PC-3 (cell line): Measurements from ENCODE around the gene IL17RA. TPM values are rescaled to one million over a fixed set of nuclear protein-coding genes. Genes with fewer than 3 reads are reported as not detected.

Experiments
- ATAC-seq: fragments of 200-7000 bp; cut with Tn5 transposase; 2 replicates; pipeline ENCODE4 v1.9.1; 2020; ENCODE audit warnings: mild to moderate bottlenecking, moderate library complexity
- BruUV-seq: library from RNA; stranded (reverse); fragments of 400-500 nt; replicated peaks from 2 replicates; lab custom pipeline; 2021; lab: Mats Ljungman, UMichigan
- CTCF ChIA-PET: fragments of 300-600 bp; sonication (Branson Sonifier 250); formaldehyde crosslinking; loops from one replicate; lab custom pipeline; 2022; ENCODE audit warnings: antibody characterized with exemption; lab: Charles Lee
- POLR2A ChIA-PET: fragments of 300-600 bp; sonication (Branson Sonifier 250); formaldehyde crosslinking; loops from one replicate; lab custom pipeline; 2022; ENCODE audit warnings: antibody characterized with exemption; ENCODE audit not compliant: unreplicated experiment; lab: Charles Lee
- DNase-seq: peaks from one replicate; pipeline ENCODE4 v3.0.0-alpha.2; 2015
- H2AFZ ChIP-seq: fragments of 300-600 bp; sonication (generic); 2 replicates; pipeline ENCODE4 v1.6.0; 2016; ENCODE audit warnings: antibody characterized with exemption, low read length
- H3F3A ChIP-seq: fragments of 300-600 bp; sonication (generic); one replicate; pipeline ENCODE4 v1.6.0; 2017; ENCODE audit warnings: antibody characterized with exemption, low read length, control low read depth, mild to moderate bottlenecking; ENCODE audit not compliant: unreplicated experiment
- H3K27ac ChIP-seq: fragments of 300-600 bp; sonication (generic); 2 replicates; pipeline ENCODE4 v1.5.1; 2016; ENCODE audit warnings: mild to moderate bottlenecking, low read length
- H3K27me3 ChIP-seq: fragments of 300-600 bp; sonication (generic); 2 replicates; pipeline ENCODE4 v1.6.1; 2016; ENCODE audit warnings: low read length, mixed read lengths
- H3K36me3 ChIP-seq: fragments of 300-600 bp; sonication (generic); 2 replicates; pipeline ENCODE4 v1.6.1; 2016; ENCODE audit warnings: low read depth, mixed run types, low read length, mixed read lengths
- H3K4me1 ChIP-seq: fragments of 300-600 bp; sonication (generic); 2 replicates; pipeline ENCODE4 v1.5.1; 2016; ENCODE audit warnings: low read length; ENCODE audit not compliant: insufficient read depth
- H3K4me2 ChIP-seq: fragments of 300-600 bp; sonication (generic); 2 replicates; pipeline ENCODE4 v1.6.0; 2016; ENCODE audit warnings: low read length
- H3K4me3 ChIP-seq: fragments of 300-600 bp; sonication (generic); 2 replicates; pipeline ENCODE4 v1.5.1; 2016; ENCODE audit warnings: mild to moderate bottlenecking, low read length, mixed read lengths
- H3K79me2 ChIP-seq: fragments of 300-600 bp; sonication (generic); 2 replicates; pipeline ENCODE4 v1.6.1; 2017; ENCODE audit warnings: low read length, mixed read lengths
- H3K9ac ChIP-seq: fragments of 300-600 bp; sonication (generic); 2 replicates; pipeline ENCODE4 v1.6.0; 2016; ENCODE audit warnings: mild to moderate bottlenecking, low read length
- H3K9me2 ChIP-seq: fragments of 300-600 bp; sonication (generic); replicated peaks from 2 replicates; pipeline ENCODE4 v1.6.1; 2016; ENCODE audit warnings: mixed run types, low read length, mixed read lengths
- H3K9me3 ChIP-seq: fragments of 300-600 bp; sonication (generic); 2 replicates; pipeline ENCODE4 v1.6.1; 2016; ENCODE audit warnings: low read length, mixed read lengths
- H4K20me1 ChIP-seq: fragments of 300-600 bp; sonication (generic); 2 replicates; pipeline ENCODE4 v1.6.1; 2016; ENCODE audit warnings: low read length, mixed read lengths
- CTCF ChIP-seq: fragments of 300-600 bp; sonication (generic); conservative IDR thresholded peaks from 2 replicates; pipeline ENCODE4 v1.5.1; 2017; ENCODE audit warnings: antibody characterized with exemption, low read depth, mild to moderate bottlenecking, low read length
- EZH2 ChIP-seq: fragments of 300-600 bp; sonication (generic); IDR thresholded peaks from one replicate; pipeline ENCODE4 v1.6.1; 2017; ENCODE audit warnings: antibody characterized with exemption, mild to moderate bottlenecking, low read length; ENCODE audit not compliant: unreplicated experiment
- EZH2phosphoT487 ChIP-seq: fragments of 300-600 bp; sonication (generic); IDR thresholded peaks from 2 replicates; pipeline ENCODE4 v1.6.1; 2018; ENCODE audit warnings: mild to moderate bottlenecking, antibody characterized with exemption, low read length, borderline replicate concordance
- intact Hi-C: fragments of 100-400 bp; cut with micrococcal nuclease; formaldehyde crosslinking; loops from 2 replicates; pipeline ENCODE4 v1.9.0; 2023
- total RNA-seq: library from RNA; depleted of rRNA; stranded (reverse); fragments of >200 nt; gene quantifications from 2 replicates; pipeline ENCODE4 v1.2.3, GENCODE V29; 2014

Gene IL17RA
- total RNA-seq, 1 experiment from 2014 or later = 5.9 TPM

- DNase-seq = no peak
- H3K9me3 ChIP-seq = no peaks in the 10 kb centered on the region
- H3K4me1 ChIP-seq = peaks cover 6% of the 10 kb centered on the region
- intact Hi-C loops = no loop called here
- CTCF ChIA-PET = no interaction called here
- H3K79me2 ChIP-seq = no peaks in the 10 kb centered on the region
- no peak overlapping the region for H3K4me2 ChIP-seq
- BruUV-seq = no TSS peak
- no peak overlapping the region for H3K27ac ChIP-seq
- no peak overlapping the region for H3K9ac ChIP-seq
- POLR2A ChIA-PET = interaction anchor here (0.6 kb wide), 1 partner anchor 23 kb away, joined by 3 read pairs; no protein-coding TSS in a partner anchor
- H3K27me3 ChIP-seq = no peaks in the 10 kb centered on the region
- TF ChIP-seq EZH2 (no peak), EZH2phosphoT487 (no peak), CTCF (no peak)
- H3F3A ChIP-seq = no peaks in the 10 kb centered on the region
- no peaks in the 10 kb centered on the region for H3K36me3 ChIP-seq
- ATAC-seq = no peak
- no peaks in the 10 kb centered on the region for H3K9me2 ChIP-seq
- H3K4me3 ChIP-seq = no peak overlapping the region
- H4K20me1 ChIP-seq = no peaks in the 10 kb centered on the region
- H2AFZ ChIP-seq = no peak overlapping the region
These were observed 32.6 kb downstream of the IL17RA start for GRCh38 chr22:17117400-17117799.

DNA sequence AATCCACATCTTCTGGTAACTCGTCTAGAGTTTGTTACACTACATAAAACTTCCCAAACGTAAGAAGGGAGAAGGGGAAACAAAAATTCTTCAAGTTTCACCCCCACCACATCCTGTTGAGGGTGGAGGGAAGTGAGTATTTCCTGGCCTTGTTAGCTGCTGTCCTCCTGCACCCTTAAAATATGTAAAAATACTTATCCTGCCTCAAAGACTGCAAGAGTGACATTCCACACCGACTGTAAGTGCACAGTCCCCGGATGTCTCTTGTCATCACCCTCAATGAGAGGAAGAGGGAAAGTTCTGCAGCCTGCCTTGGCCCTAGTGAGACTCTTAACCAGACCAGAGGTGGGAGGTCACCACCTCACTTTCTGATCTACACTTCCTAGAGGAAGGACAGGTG lies 33.1 kb downstream of the IL17RA start:
- no peaks in the 10 kb centered on the region for H3K27me3 ChIP-seq
- no peak overlapping the region for H3K9ac ChIP-seq
- no peak overlapping the region for H2AFZ ChIP-seq
- TF ChIP-seq EZH2 (no peak), CTCF (no peak), EZH2phosphoT487 (no peak)
- H4K20me1 ChIP-seq = no peaks in the 10 kb centered on the region
- H3F3A ChIP-seq = no peaks in the 10 kb centered on the region
- no TSS peak for BruUV-seq
- no peaks in the 10 kb centered on the region for H3K9me3 ChIP-seq
- H3K36me3 ChIP-seq = no peaks in the 10 kb centered on the region
- DNase-seq (no peak), ATAC-seq (no peak)
- no peak overlapping the region for H3K4me3 ChIP-seq
- H3K79me2 ChIP-seq = no peaks in the 10 kb centered on the region
- H3K9me2 ChIP-seq = no peaks in the 10 kb centered on the region
- intact Hi-C loops = no loop called here
- ChIA-PET POLR2A (no interaction called here), CTCF (no interaction called here)
- H3K27ac ChIP-seq = no peak overlapping the region
- no peak overlapping the region for H3K4me2 ChIP-seq
- H3K4me1 ChIP-seq = peaks cover 1% of the 10 kb centered on the region; the same call in 1 of the 2 replicates

GRCh38 chr22:17118342-17118741 lies 33.5 kb downstream of the IL17RA start:
- Histone ChIP-seq H3K79me2 (no peaks in the 10 kb centered on the region), H3K9ac (no peak overlapping the region), H4K20me1 (no peaks in the 10 kb centered on the region), H3K36me3 (no peaks in the 10 kb centered on the region), H2AFZ (no peak overlapping the region), H3K4me3 (no peak overlapping the region), H3K4me1 (no peaks in the 10 kb centered on the region), H3K4me2 (no peak overlapping the region), H3K27me3 (no peaks in the 10 kb centered on the region), H3K27ac (no peak overlapping the region), H3K9me2 (no peaks in the 10 kb centered on the region), H3K9me3 (no peaks in the 10 kb centered on the region), H3F3A (no peaks in the 10 kb centered on the region)
- no peak for ATAC-seq
- intact Hi-C loops = no loop called here
- ChIA-PET POLR2A (no interaction called here), CTCF (no interaction called here)
- DNase-seq = no peak
- no TSS peak for BruUV-seq
- TF ChIP-seq CTCF (no peak), EZH2phosphoT487 (no peak), EZH2 (no peak)
